HG02759 (cell line): ENCODE measurements around the gene SLC35D2.
"Not testable (repeated sequence)": the region's sequence is repeated elsewhere in the genome, so short reads cannot be mapped to it uniquely, and the experiment has no call there.

Source experiments
- ATAC-seq: cut with Tn5 transposase; IDR thresholded peaks from one replicate; pipeline ENCODE4 v1.9.1; 2021; ENCODE audit warnings: mild to moderate bottlenecking, moderate library complexity; ENCODE audit not compliant: unreplicated experiment

The SLC35D2 gene

DNA sequence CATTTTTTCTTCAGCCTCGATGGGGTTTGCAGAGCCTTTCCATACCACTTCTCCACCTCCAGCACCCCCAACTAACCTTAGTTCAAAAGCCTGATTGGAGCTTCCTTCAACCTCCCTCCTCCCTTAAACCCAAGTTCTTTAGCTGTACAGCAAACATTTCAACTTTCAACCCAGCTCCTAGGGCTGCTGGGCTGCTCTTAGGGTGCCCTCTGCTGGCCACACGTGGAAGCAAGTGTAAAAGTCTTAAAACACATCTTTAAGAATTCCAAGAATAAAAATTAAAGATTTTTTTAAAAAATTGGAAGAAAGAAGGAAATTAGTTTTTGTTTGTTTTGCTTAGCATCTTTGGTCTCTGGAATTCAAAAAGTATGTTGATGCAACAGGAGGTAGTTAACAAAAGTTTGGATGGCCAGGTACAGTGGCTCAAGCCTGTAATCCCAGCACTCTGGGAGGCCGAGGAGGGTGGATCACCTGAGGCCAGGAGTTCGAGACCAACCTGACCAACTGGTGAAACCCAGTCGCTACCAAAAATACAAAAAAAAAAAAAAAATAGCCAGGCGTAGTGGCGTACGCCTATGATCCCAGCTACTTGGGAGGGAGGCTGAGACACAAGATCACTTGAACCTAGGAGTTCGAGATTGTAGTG, 66.1 kb downstream of the SLC35D2 start:
- ATAC-seq = no peak

DNA sequence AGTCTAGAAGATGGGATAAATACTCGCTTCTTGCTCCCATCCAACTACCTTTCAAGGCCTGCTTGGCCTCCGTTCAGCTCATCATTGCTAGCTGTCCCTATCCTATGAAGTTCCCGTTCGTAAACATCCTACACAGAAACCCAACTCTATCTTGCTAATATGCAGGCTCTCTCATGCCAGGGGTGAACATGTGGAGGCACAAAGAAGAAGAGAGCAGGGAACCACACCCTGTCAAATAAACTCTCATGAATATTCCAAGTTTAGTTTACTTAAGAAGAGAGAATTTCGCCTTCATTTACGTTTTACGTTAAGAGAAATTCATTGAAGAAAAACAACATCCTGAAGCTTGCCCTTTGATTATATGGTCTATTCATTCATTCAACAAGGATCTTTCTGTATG, 73.7 kb downstream of the SLC35D2 start:
- no peak for ATAC-seq

- ATAC-seq = not testable (repeated sequence)
Observed at GRCh38 chr9:96306958-96307357, 76.6 kb downstream of the SLC35D2 start.

- no peak for ATAC-seq
Observed at GRCh38 chr9:96305171-96305570, 78.3 kb downstream of the SLC35D2 start.

DNA sequence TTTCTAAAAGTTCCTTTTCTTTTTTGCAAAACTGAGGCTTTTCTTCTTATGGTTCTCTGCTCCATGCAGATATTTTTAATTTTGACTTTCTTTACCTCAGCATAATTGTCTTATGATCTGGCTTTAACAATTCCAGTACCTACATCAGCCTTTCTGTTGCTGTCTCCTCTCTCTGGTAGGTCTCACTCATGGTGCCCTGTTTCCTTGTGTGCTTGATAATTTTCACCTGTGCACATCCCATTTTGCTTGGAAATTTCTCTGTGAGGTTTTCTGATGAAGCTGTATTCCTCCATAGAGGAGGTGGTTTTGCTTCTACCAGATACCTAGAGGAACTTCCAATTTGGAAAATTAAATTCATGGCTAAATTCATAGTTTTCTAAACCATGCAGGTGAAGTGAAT, 79.3 kb downstream of the SLC35D2 start:
- ATAC-seq = no peak

- no peak for ATAC-seq
Observed at GRCh38 chr9:96302021-96302420, 81.5 kb downstream of the SLC35D2 start, which contains the start of gene HSD17B3. TSS of gene HSD17B3 (minus strand) at chr9:96302176. CDS start at chr9:96302104, 72 bp downstream.

DNA sequence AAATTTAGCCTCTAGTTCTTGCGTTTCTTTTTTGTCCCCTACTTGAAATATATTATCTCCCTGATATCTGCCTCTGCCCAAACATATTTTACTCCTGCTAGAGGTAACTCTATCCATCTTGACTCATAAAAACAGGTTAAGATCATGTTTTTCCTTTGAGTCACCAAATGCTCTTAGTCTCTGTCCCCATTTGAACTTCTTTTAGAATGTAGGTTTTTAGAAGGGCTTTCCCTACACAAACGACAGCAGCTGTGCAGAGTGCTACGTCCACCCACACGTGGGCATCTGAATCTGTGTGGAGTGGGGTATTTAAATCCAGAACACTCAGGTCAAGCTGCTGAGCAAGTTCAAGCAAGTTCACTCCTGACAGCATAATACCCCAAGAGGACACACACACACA, 83.7 kb downstream of the SLC35D2 start:
- no peak for ATAC-seq

- ATAC-seq = no peak
Observed at GRCh38 chr9:96294159-96294545, 89.4 kb downstream of the SLC35D2 start.

DNA sequence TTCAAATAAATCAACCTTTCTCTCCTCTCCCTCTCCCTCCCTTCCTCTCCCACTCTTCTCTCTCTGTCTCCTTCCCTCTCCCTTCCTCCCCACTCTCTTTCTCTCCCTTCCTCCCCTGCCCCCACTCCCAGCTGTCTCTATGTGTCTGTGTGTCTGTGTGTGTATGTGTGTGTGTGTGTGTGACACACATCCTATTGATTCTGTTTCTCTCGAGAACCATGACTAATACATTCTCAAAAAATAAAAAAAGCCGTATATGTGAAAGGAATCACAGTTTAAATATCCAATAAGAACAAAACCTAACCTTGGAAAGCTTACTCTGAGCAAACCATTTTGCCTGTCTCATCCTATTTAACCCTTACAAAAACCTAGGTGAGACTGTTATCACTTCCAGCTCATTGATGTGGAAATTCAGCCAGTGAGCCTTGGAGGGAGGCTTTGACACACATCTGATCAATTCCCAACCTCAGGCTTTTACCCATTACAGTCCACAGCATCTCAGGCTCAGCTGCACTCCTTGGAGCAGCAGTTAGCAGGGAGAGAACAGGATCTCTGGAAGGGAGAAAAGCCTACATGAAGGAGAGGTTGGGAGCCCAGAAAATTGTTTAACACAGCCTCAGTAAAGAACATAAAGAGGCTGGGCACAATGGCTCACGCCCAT, 89.9 kb downstream of the SLC35D2 start:
- no peak for ATAC-seq

- no peak for ATAC-seq
Observed at GRCh38 chr9:96289392-96289791, 94.1 kb downstream of the SLC35D2 start.

GRCh38 chr9:96281641-96282040, 101.9 kb downstream of the SLC35D2 start:
- no peak for ATAC-seq

GRCh38 chr9:96279932-96280331, 103.6 kb downstream of the SLC35D2 start:
- ATAC-seq = no peak

DNA sequence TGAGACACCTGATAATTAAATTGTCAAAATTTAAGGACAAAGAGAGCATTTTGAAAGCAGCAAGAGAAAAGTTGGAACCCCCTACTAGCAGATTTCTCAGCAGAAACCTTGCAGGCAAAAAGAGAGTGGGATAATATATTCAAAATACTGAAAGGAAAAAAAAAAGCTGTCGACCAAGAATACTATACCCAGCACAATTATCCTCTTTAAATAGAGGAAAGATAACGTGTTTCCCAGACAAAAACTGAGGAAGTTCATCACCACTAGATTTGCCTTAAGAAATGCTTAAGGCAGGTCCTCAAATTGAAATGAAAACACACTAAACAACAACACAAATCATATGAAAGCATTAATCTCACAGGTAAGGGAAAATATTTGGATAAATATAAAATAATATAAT, 108.6 kb downstream of the SLC35D2 start:
- ATAC-seq = no peak
